GM19238 (cell line): ENCODE data around the gene ARHGEF4.

Experiments used
- DNase-seq: peaks from one replicate; pipeline ENCODE4 v3.0.0; 2011; ENCODE audit warnings: low spot score; ENCODE audit not compliant: insufficient read length

ARHGEF4 gene

GRCh38 chr2:130918393-130918792 is 81.7 kb downstream of the ARHGEF4 start:
- no peak for DNase-seq

GRCh38 chr2:130920415-130921163 is 83.9 kb downstream of the ARHGEF4 start:
- DNase-seq, result peak; percentile 29

GRCh38 chr2:130921164-130921476 is 84.4 kb downstream of the ARHGEF4 start:
- no peak for DNase-seq

- no peak for DNase-seq
These were observed 85.7 kb downstream of the ARHGEF4 start for GRCh38 chr2:130922417-130922816.

GRCh38 chr2:130928385-130928784 is 91.7 kb downstream of the ARHGEF4 start:
- DNase-seq, result no peak

GRCh38 chr2:130930740-130931659 is 94.3 kb downstream of the ARHGEF4 start:
- DNase-seq, result no peak

- DNase-seq, result no peak
These were observed 96.8 kb downstream of the ARHGEF4 start for GRCh38 chr2:130933501-130933900.

GRCh38 chr2:130936451-130936850 is 99.7 kb downstream of the ARHGEF4 start:
- DNase-seq, result no peak

- DNase-seq, result no peak
These were observed 111.3 kb downstream of the ARHGEF4 start for GRCh38 chr2:130947967-130948366.

GRCh38 chr2:130949954-130950353 is 113.2 kb downstream of the ARHGEF4 start:
- DNase-seq, result no peak

GRCh38 chr2:130951018-130951417 is 114.3 kb downstream of the ARHGEF4 start:
- DNase-seq, result no peak

GRCh38 chr2:130954873-130955272 is 118.2 kb downstream of the ARHGEF4 start:
- DNase-seq, result no peak

- no peak for DNase-seq
These were observed 121.2 kb downstream of the ARHGEF4 start for GRCh38 chr2:130957915-130958314.

- no peak for DNase-seq
These were observed 126.6 kb downstream of the ARHGEF4 start for GRCh38 chr2:130963196-130963848.

- DNase-seq, result no peak
These were observed 127.4 kb downstream of the ARHGEF4 start for GRCh38 chr2:130963849-130964793.

GRCh38 chr2:130964931-130965330 is 128.2 kb downstream of the ARHGEF4 start:
- DNase-seq, result no peak

- DNase-seq, result no peak
These were observed 129.5 kb downstream of the ARHGEF4 start for GRCh38 chr2:130966149-130966774.

- DNase-seq, result no peak
These were observed 130.2 kb downstream of the ARHGEF4 start for GRCh38 chr2:130966775-130967490.

- DNase-seq, result no peak
These were observed 135.7 kb downstream of the ARHGEF4 start for GRCh38 chr2:130972410-130972809.

GRCh38 chr2:130975729-130976128 is 139.0 kb downstream of the ARHGEF4 start:
- no peak for DNase-seq
